HG03108 (cell line): ENCODE results near the gene KRT80.

Experiments used
- ATAC-seq: cut with Tn5 transposase; IDR thresholded peaks from one replicate; pipeline ENCODE4 v1.9.1; 2021; ENCODE audit warnings: moderate library complexity; ENCODE audit not compliant: unreplicated experiment

KRT80 gene

DNA sequence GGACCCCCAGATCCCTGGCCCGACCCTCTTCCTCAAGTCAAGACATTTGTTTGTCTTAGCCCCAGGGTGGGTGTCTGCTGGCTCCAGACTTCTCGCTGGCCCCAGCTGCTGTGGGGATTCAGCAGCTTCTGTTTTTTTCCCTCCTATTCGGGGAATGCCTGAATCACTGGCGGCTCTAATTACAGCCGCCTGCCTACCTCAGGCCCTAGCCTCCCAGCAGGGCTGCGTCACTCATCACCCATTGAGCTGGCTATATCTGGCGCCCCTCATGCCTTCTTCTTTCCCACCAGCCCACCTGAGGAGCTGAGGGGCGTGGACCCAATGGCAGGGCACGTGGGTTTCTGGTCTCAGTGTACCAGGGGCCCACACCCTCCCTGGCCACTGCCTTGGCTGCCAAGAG, 10.1 kb downstream of the KRT80 start:
- ATAC-seq = no peak

DNA sequence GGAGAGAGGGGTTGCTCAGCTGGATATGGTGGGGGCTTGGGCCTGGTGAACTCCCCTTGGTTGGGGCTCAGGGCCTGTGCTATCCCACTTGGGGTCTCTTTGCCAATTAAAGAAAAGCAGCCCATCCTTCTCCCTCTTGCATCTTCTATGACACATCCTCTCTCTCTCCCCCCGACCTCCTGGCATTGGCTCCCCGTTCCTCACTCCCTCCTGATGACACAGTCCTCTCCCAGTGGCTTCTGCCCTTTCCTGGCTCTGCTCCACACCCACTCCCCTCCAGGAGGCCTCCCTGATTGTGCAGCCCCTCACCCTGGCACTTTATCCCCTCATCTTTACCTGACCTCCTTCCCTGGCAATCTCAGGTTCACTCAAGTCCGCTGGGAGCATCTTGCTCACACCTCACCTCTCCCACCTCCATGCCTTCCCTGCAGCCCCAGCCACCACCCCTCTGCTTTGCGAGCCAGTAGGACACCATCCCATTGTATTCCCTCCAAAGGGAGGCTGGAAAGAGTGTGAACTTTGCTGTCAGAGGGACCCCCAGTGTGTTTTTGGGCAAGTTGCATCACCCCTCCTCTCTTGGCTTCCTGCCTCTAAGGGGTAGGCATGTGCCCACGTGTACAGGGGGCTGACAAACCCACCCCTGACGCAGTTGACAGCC, 10.7 kb downstream of the KRT80 start:
- ATAC-seq = no peak

DNA sequence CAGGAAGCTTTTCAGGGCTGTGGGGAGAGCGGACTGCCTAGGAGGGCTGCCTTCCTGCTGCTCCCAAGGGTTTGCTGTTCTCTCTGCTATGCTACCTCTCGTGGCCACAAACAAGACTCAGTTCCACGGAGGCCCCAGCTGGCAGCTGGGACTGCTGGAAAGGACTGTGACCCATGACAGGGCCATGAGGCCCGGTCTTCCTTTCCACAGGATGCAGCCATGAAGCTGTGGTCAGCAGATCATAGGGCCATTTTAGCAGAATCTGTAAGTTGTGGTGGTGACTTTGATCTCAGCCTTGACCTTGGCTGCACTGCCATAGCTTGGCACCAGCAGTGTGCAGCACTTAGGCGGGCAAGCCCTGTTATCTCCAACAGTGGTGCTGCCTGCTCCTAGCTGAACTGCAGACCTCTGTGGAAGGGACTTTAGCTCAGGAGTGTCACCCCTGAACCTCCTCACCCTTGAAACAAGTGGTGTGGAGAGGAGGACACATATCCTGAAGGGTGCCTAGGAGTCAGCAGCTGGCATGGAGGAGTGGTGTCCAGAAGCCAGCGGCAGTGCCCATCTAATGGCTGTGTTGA, 12.3 kb downstream of the KRT80 start:
- no peak for ATAC-seq

DNA sequence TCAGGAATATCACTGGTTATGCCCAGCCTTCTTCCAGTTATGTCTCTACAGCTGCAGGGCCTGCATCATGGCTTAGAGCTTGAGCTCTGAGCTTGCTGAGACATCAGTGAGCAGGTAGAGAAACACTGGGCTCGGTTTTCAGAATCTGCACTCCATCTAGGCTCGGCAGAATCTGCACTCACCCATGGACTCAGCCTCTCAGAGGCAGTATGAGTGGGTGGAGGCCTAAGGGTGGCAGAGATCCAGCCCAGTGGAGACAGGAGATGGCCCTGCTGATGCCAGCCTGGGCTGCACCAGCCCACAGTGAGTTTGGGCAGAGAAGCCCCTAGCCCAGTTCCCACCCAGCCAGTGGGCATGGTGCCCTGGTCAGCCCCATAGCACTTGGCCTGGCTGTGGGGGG, 12.8 kb downstream of the KRT80 start:
- ATAC-seq = no peak

DNA sequence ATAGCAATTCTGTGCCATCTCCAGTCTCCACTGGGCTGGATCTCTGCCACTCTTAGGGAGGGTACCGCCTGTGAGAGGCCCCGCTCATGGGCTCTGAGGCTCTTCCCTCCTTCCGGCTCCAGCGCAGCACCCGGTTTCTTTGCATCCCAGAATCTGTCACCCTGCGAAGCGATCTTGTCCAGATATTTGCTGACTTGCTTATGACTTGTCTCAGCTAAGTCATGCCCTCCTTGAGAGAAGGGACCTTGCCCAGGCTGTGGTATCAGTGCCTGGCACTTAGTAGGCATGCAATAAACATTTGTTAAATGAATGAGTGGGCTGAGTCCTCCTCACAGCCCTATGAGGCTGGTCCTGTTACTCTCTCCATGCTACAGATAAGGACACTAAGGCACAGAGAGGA, 13.4 kb downstream of the KRT80 start:
- no peak for ATAC-seq

DNA sequence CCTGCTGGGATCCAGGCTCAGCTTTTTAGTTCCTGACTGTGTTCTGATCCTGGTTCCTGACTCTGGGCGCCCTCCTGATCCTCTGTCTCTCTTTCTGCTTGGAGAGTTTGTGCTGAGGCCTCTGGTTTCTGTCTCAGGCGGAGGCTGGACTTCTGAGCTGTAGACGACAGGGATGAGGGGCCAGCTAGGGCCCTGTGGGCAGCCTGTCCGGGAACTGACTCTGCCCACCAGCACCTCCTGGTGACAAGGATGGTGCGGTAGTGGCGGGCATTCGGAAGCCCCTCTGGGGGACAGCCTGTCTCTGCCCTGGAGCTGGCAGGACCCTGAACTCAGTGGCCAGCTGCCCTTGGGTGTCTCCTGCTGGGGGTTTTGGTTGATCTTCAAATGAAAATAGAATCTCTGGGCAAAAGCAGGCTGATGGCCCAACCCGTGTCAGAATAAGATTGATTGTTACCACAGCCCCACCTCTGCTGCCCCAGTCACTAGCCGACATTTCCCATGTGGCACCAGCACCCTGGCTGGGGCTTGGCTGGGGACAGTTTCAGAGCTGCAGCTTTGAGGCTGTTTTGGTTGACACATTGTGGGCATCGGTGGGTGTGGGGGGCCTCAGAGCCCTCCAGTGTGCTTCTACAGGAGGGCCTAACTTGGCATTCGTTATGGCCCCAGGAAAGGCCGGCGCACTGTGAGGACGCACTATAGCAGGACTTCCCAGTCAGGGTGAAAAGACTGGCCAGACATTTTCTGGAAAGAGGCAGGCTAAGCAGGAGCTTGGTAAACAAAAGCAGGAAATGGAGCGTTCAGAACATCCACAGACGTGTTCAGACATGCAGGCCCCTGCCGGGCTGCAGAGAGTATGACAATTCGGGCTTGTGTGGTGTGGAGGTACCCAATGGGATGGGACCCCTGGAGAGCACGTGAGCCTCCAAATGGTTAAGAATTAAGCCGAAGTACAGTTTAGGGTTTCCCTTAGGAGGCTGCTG, 16.2 kb downstream of the KRT80 start:
- ATAC-seq = no peak

DNA sequence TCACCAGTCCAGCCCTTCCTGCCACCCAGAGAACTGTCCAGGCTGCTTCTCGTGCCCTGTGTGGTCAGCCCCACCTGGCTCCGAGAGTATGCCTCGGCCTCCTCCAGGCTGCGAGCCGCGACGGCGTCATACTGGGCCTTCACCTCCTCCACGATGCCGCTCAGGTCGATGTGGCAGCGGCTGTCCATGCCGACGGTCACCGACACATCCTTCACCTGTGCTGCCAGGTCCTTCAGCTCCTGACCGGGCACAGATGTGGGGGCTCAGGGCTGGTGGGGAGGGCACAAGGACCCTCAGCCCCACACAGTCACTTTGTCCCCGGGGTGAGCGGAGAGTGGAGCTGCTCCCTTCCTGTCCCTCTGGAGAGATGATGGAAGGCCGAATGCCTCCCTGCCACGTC, 18.3 kb downstream of the KRT80 start:
- no peak for ATAC-seq

DNA sequence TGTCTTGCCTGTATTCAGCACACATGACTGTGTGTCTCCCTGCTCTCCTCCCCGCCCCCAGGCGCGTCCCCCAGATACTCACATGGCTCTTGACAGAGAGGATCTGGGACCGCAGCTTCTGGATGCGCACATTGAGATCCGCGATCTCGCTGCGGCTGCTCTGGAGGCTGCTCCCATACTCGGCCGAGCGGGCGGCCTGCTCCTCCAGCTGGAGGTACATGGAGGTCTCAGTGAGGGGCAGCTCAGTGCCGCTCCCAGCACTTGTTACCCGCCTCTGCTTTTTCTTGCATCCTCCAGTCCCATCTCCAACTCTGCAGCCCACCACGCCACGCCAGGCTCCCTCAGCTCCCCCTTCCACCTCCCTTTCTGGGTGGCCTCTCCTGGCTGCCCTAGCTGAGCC, 18.9 kb downstream of the KRT80 start:
- ATAC-seq = no peak

DNA sequence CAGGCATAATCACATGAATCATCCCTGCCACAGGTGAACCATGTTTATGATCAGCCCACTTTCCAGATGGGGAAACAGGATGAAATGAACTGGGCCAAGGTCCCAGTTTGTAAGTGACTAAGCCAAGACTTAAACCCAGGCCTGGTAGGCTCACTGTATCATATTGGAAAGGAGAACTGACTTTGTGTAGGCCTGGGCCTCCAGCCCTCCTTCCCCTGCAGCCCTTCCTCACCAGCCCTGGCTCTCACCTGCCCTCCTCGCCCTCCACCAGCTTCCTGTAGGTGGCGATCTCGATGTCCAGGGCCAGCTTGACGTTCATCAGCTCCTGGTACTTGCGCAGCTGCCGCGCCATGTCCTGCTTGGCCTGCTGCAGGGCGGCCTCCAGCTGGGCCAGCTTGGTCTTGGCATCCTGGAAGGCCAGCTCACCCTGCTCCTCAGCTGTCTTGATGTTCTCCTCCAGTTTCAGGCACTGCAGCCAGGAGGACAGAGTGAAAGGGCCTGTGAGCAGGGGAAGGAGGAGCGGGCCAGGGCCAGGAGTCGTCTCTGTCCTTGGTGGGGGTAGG, 19.8 kb downstream of the KRT80 start:
- ATAC-seq = no peak

DNA sequence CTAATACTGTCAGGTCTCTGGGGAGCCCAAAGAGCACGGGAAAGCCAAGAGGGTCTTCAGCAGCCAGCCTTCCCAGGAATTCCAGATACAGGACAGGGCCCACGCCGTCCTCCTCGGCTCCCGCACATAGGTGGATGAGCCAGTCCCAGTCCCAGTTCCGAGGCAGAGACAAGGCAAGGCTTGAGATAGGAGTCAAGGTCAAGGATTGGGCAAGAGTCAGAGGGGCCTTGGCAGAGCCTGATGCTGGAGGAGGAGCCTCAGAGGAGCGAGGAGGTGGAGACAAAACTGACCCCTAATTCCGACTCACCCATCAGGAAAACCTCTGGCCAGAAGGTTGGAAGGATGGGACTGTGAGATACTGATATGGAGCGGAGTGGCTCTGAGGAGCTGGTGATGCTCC, 21.0 kb downstream of the KRT80 start:
- ATAC-seq = no peak

DNA sequence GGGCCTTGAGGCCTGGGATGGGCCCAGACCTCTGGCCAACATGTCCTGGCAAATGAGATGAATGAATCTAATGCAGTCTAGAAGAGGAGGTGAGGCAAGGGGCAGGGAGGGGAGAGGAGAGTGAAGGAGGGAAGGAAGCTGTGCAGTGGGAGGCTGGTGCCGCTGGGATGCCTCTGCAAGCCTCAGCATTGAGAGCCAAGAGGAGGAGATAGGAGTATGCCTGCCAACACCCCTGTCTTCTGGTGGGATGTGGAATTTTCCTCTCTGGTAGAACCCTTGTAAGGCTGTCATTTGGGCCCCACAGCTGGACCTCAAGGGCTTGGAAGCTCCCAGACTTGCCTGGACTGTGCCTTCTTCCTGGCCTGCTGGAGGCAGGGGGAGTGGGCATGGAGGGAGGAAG, 21.9 kb downstream of the KRT80 start:
- no peak for ATAC-seq

DNA sequence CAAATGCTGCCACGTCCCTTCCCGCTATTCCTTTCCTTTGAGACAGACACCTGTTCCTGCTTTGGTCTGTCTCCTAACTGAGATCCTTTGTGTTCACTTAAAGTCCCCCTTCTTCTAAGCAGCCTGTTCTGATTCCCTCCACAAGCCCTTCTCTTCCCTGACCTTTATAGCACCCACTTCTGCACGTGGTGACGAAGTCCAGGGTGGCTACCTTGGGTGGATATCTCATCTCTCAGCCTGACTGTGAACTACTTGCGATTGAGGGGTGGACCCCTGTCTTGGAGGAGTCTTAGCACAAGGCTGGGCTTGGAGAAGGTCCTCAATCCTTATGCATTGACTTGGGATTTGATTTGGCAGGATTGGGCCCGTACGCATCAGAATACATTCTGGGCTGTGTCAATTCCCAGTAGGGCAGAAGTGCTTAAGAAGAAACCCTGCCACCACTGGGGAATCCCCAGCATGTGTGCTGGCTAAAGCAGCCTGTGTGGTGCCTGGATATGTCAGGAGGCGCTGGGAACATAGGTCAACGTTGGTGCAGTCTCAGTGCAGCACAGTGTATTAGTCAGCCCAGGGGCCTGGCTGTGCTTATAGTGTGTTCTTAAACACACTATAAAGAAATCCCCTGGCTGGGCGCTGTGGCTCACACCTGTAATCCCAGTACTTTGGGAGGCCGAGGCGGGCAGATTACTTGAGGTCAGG, 23.6 kb downstream of the KRT80 start:
- no peak for ATAC-seq

DNA sequence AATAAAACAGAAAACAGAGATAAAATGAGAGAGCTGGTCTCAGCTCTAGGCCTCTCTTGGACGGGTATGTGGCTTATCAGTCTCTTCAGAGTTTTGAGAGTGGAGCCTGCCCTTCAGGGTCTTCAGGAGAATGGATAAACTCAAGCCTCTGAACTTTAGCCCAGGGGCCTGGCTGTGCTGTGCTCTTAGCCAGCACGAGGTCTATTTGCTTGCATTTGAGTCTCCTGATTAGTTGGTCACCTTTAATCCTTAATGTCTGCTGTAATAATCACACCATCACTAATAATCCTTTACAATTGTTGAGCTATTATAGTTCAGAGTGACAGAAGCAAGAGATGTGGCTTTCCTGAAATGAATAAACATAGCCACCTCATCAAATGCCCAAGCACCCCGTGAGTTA, 24.3 kb downstream of the KRT80 start:
- no peak for ATAC-seq

DNA sequence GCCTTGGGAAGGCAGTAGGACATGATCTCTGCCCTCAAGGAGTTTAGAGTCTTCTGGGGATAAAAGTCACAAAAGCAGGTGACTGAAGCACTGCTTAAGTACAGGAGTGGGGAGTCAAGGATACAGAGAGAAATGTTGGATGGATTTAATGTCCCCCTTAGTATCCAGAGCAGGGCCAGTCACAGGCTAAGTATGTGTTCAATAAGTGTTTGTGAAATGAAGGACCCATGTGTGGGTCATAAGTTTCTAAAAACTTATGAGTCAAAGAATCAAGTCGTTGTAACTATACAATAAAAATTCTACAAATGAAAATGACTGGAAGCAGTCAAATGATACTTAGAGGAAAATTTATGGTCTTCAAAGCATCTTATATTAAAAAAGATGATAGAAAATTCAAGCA, 25.1 kb downstream of the KRT80 start:
- no peak for ATAC-seq

DNA sequence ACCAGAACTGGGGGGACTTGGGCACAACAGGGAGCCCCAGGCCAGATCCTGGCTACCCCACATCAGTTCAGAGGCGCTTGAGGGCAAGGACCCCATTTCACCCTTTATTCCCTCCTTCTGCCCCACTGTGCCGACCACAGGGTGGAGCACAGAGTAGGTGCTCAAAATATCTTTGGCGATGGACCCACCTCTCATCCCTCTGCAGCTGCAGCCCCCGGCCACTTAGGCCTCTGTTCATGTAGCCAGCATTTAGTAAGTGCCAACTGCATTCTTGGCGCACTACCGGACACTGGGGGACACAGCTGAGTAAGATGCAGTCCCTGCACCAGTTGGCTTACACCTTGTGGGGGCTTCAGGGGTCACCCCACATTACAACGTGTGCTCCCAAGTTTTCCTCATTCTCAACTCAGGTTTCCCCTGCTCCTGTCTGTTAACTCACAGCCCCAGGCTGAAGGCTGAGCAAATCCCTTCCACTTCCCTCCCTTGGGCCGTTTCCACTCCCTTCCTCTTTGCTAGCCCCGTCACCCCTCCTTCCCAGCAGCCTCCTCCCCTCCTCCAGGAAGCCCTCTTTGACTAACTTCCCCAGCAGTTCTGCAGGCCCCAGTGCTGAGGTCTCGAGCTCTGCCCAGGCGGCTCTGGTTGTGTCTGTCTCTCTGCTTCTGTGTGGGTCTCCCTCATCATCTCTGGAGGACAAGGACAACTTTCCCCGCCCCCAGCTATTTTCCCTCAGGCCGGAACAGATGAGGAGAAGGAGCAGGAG, 26.5 kb downstream of the KRT80 start:
- ATAC-seq = no peak

DNA sequence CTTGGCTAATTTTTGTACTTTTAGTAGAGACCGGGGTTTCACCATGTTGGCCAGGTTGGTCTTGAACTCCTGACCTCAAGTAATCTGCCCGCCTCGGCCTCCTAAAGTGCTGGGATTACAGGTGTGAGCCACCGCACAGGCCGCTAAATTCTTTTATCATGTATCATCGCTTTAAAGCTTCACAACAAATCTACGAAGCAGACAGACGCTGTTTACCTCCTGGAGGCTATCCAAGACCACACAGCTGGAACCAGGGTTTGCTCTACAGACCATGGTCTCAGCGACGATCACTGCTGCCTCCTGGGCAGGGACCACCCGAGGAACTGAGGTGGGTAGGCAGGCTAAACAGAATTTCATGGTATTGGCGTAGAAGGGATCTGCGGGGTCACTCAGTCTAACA, 27.2 kb downstream of the KRT80 start:
- ATAC-seq = no peak

DNA sequence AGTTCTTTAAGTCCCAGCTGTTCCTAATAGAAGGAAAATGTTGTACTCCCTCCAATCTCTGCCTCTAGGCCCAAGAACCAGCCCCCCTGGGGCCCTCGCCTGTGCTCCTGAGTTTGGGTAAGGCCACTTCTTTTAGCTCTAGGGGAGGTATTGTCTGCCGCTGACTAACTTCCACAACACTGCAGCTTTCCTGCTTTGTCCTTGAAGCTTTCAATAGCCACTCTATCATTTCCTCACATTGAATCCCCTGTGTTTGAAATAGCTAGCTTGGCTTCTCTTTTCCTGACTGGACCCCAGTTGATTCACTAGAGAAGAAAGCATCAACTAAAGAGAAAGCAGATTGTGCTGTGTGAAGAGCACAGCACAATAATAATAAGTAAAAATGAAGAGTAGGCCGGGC, 28.8 kb downstream of the KRT80 start:
- ATAC-seq = no peak

DNA sequence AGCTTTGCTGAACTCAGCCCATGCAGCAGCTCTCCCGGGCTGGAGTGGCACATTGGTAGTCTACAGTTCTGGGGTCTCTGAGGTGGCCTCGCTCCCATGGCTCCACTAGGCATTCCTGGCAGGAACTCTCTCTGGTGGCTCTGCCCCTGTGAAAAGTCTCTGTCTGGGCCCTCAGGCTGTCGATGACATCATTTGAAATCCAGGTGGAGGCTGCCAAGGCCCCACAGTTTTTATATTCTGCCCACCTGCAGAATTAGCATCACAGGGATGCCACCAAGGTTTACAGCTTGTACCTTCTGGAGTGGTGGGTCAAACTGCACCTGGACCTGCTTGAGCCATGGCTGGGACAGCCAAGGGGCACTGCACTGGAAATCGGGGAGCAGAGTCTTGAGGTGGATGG, 31.6 kb downstream of the KRT80 start:
- no peak for ATAC-seq

DNA sequence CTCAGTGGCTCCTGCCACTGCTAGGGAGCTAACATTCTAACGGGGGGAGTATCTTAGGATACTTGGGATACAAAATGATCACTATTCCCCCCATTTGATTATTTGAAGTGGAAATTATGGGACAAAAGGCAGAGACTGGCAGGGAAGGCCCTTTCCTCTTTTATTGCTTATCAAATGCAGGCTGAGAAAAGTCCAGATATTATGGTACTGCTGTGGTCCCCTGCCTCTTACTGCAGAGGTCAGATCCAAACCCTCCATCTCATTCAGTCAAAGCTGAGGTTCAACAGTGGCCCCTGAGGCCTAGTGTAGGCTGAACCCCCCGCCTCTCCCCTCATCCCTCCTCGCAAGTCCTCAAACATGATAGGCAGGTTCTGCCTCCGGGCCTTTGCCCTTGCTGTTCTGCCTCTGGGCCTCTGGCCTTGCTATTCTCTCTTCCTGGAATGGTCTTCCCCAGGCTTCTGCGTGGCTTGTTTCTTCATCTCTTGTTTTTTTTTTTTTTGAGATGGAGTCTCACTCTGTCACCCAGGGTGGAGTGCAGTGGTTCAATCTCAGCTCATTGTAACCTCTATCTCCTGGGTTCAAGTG, 34.2 kb downstream of the KRT80 start:
- ATAC-seq = no peak
